ENCODE measurements around the gene LMAN1L. TPM values are rescaled to one million over a fixed set of nuclear protein-coding genes. Genes with fewer than 3 reads are reported as not detected.

LMAN1L gene
- polyA plus RNA-seq, 4 donors = 0.10 TPM; not detected in 3

DNA sequence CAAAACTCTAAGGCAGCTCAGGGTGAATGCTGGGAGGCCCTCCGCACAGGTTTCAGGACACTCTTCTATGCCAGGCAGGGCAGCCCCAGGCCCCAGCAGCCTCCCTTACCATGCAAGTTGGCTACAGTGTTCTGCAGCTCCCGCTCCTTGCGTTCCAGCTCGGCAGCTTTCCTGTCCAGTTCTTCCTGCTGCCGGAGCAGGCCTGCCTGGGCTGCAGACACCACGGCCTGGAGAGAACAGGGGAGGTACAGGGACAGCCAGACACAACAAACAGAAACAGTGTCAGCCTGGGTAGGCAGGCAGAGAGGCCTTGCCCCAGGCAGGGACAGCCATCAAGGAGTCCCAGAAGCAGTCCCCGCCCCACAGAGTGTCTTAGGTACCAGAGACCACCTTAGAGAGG, 39.3 kb downstream of the LMAN1L start:
- DNase-seq (ENCODE audit: low read depth in 4 of 4, low spot score in 3 of 4) = no peak

DNA sequence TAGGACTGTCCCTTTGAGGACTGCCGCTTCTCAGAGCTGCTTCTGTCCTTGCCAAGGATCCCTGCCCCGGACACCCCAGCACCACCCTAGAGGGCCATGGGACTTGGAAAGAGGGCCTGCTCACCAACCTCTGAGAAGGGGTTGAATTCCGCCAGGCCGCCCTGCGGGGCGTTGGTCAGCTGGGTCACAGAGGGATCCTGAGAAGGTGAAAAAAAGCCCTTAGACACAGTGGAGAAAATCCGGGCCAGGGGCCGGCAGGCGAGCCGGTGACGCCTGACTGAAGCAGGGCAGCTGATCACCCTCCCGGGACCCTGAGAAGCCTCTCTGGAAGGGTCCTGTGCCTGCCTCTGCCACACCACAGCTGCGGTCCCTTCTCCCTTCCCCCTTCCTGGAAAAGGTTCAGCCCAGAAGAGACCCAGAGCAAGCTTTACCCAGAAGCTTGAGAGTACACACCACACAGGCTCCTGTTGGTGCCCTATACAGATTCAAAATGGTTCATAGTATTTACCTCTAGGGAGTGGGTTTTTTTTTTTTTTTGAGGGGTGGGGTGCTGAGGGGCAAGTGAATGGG, 41.9 kb downstream of the LMAN1L start:
- DNase-seq (ENCODE audit: low read depth in 4 of 4, low spot score in 3 of 4) = no peak

DNA sequence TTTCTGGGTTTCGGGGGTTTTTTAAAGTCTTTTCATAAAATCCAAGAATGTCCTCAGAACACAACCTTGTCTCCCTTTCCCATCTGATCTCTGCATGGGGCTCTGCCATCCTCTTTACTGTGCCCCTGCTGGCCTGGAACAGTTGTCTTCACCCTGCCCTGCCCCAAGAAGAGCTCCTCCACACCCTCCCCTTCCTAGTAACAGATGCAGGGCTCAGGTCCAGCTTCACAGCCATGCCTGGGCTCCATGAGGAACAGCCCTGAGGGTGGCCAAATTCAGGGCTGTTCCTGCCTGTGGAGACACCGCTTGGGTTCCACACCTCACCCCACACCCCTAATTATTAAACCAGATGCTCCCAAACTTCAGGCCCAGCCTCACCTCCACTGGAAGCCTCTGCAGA, 43.2 kb downstream of the LMAN1L start:
- DNase-seq (ENCODE audit: low read depth in 4 of 4, low spot score in 3 of 4) = no peak

DNA sequence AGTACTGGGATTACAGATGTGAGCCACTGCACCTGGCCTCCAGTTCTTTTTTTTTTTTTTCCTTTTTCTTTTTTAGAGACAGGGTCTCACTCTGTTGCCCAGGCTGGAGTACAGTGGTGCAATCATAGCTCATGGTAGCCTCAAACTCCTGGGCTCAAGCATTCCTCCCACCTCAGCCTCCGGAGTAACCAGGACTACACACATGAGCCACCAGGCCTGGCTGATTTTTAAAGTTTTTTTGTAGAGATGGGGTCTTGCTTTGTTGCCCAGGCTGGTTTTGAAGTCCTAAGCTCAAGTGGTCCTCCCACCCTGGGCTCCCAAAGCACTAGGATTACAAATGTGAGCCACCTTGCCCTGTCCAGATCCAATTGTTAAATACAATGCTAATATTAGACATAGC, 43.9 kb downstream of the LMAN1L start:
- no peak for DNase-seq (ENCODE audit: low read depth in 4 of 4, low spot score in 3 of 4)

DNA sequence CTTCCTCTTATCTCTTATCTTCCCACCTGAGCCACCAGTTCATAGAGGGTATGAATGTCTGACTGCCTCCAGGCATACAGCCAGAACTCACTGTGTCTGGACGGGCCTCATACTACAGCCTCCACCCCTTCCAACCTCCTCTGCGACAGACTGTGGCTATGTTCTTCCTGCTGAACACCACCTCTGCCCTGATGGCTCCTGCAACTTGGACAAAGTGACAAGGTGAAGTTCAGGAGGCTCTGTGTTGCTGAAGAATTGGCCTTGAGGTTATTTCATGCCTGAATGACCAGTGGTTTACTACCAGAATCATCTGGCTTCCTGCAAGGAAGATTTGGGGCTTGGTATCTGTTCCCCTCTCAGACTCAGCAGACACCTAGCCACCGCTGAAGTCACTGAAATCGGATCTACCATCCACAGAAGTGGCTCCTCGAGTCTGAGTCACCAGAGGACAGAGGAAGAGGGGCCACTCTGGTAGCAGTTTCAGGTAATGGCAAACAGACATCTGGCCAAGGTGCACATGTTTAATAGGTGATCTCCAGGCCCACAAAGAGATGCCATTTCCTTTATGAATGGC, 44.5 kb downstream of the LMAN1L start:
- no peak for DNase-seq (ENCODE audit: low read depth in 4 of 4, low spot score in 3 of 4)

DNA sequence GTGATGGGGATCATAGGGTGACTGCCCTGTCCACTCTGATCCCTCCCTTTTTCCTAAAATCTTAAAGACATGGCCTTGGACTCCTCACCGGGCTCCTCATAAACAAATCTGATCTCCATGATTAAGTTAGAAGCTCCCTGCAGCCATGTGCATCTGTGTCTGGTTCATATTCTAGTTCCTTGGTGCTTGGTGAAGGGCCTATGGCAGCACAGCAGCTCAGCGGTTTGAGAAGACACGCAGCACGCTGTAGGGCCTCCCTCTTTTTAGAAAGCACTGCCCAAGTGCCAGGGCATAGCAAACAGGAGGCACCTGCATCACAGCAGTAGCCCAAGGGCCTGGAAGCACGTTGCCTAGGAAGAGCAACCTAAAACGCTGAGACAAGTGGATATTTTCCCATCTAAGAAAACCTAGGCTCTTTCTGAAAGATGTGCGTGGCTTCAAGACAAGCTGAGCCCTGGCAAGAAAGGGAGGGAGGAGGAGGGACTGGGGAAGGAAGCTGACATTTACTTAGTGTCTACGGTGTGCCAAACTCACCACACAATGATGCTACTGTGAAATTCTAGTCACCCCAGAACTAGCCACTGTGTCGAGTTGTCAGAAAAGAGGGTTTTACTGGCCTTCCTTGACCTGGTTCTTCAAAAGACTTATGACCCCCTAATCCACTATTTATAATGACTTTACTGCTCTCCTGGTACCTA, 45.2 kb downstream of the LMAN1L start:
- DNase-seq (ENCODE audit: low read depth in 4 of 4, low spot score in 3 of 4) = no peak

DNA sequence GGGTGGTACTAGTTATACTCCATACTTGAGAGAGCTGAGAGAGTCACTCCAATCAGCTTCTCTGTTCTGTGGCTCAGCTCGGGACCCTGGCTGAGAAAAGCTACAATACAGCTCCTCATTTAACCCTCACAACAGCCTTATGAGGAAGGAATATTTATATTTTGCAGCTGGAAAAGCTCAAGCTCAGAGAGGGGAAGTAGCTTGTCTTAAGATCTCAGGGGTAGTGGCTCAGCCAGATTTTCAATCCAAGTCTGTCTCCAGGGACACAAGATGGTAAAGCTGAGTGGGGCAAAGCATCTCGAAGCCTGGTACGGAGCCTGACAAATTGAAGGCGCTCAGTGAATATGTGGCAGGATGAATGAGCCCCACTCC, 45.7 kb downstream of the LMAN1L start:
- DNase-seq (ENCODE audit: low read depth in 4 of 4, low spot score in 3 of 4) = no peak

DNA sequence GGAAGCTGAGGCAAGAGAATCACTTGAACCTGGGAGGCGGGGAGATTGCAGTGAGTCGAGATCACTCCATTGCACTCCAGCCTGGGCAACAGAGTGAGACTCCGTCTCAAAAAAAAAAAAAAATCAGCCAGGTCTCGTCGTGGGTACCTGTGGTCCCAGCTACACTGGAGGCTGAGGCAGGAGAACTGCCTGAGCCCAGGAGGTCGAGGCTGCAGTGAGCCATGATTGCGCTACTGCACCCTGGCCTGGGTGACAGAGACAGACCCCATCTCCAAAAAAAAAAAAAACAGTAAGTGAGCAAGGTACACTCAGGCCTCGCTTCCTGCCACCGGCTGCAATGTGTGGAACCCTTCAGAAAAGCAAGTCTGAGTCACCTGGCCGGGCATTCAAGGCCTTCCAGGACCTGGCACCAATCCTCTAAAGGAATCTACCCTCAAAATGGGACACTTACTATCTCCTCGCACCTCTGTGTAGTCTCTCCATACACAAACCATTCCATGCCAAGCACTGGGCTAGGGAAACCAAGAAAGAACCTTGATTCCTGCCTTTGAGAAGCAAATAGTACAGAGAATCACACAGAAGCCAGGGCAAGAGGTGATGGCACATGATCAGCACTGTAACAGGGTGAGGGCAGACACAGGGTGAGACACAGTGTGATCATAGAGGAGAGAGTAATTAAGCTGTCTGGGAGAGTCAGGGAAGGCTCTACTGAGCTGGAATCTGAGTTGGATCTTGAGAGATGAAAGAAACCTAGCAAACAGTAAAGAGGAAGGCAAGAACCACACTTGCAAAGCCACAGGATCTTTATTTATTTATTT, 50.8 kb downstream of the LMAN1L start:
- DNase-seq (ENCODE audit: low read depth in 4 of 4, low spot score in 3 of 4) = no peak

DNA sequence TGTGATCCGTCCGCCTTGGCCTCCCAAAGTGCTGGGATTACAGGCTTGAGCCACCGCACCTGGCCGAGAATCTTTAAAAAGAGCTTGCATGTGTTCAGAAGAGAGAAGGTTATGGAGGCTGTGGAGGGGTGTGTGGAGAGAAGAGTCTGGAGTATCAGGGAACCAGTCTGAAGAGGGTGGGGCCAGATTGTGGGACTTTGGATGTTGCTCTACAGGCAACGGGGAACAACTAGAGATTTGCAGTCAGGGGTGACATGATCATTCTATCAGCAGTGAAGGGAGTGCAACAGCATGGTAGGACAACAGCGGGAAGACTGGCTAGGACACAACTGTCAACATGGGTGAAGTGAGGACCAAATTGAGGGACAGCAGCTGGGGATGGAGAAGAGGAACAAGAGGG, 51.7 kb downstream of the LMAN1L start:
- no peak for DNase-seq (ENCODE audit: low read depth in 4 of 4, low spot score in 3 of 4)

DNA sequence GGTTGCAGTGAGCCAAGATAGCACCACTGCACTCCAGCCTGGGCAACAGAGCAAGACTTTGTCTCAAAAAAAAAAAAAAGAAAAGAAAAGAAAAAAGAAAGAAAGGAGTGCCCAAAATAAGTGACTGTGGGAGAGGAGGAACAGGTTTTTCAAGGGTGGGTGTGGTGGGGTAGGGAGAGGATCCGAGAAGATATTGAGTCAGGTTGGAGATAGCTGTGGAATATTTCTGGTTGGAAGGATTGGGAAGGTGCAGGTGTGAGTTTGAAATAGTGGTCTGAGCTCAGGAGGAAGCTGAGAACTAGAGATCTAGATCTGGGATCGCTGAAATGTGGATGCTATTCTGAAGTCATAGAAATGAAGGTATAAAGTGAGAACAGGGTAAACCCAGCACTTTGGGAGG, 52.7 kb downstream of the LMAN1L start:
- no peak for DNase-seq (ENCODE audit: low read depth in 4 of 4, low spot score in 3 of 4)

DNA sequence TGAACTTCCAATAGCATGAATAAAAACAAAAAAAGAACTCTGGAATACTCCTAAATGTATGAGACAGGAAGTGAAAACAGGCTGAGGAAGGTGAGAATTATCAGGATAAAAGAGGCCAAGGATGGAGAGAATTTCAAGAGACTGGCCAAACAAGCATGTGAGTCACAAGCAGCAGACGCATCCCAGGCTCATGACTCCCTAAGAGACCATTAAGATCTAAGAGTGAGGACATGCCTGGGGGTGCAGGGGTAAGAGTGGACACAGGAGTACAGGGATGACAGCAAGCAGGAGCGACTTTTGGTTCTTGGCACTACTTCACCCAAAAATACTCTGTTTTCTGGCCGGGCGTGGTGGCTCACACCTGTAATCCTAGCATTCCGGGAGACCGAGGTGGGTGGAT, 53.5 kb downstream of the LMAN1L start:
- DNase-seq (ENCODE audit: low read depth in 4 of 4, low spot score in 3 of 4) = no peak

DNA sequence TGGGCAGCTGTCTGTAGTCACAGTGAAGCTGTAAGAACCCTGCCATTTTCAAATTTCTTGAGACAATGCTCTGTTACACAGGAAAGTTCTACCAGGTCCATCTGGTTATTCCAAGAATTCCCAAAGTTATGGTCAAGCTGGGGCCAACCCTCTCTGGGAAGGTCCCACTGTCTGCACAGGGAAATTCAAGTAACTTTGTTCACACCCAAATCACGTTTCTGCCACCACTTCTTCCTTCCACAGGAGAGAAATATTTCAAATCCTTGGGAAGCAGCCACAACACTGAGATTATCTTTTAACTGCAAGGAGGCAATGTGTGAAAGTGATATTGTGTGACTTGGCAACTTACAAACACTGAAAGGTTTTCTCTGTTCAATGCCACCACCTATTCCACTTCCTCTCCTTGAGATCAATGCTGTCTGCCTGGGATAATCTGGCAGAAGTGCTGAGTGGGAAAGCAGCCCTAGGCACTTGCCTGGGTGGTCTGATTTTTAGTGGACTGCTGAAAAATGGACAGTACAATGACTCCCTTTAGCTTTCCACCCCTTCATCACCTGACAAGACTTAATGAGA, 54.9 kb downstream of the LMAN1L start:
- DNase-seq (ENCODE audit: low read depth in 4 of 4, low spot score in 3 of 4) = no peak

DNA sequence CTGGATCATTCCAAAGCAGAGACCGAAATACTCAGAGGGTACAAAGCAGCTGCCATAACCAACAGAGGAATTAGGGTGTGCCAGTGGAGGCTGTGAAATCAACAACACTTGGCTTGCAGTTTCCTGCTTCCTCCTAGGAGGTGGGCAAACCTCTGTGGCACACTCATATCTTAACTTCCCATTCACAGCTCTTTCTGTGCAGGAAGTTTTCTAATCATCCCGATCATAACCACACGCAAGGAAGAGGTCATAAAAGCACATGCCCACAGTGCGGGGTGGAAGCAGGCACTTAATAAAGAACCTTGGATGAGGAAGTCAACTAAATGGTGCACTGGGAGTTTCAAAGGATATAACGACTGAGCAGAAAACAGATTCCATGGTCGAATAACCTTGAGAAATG, 55.4 kb downstream of the LMAN1L start:
- DNase-seq (ENCODE audit: low read depth in 4 of 4, low spot score in 3 of 4) = no peak

DNA sequence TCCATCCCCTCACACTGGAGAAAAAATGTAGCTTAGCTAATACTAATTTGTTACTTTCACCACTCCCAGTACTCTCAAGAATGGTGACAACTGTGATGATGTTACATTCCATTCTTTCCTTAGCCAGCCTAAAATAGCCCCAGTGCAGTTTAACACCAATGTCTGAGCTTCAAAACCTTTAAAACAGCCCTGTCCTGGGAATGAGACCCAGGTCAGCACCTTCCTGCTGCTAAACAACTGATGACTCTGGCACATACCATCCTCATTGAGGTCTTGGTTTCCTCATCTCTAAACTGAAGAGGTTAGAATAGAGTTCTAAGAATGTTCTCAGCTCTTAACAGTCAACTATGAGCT, 56.7 kb downstream of the LMAN1L start:
- no peak for DNase-seq (ENCODE audit: low read depth in 4 of 4, low spot score in 3 of 4)

DNA sequence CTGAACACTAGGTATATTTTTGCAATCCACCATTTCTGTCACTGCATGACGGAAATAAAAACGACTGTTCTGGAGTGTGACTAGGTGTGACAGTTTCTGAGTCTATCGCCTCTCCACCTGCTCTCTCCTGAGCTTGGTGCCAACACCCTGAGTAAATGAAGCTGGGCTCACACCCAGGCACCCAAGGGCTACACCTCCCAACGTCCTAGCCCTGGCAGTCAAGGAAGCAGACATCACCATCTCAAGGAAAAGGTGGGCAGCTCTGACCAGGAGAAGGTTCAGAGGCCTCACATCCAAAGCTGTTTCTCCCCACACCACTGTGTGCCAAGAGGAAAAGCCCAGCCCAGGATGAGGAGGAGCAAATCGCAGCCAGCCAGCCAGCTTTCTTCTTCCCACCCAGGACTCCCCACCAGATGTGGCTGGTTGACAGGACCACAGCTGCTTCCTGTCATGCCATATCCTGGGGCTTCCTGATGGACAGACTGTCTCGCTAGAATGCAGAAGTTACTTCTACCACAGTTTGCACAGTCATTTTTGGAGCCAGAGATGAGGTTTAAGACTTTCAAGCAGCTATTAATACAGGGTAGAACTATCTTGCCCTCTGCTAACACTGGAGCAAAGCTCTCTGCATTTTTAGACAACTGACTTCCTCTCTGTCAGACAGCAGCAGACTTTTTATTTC, 57.2 kb downstream of the LMAN1L start:
- DNase-seq (ENCODE audit: low read depth in 4 of 4, low spot score in 3 of 4) = no peak

DNA sequence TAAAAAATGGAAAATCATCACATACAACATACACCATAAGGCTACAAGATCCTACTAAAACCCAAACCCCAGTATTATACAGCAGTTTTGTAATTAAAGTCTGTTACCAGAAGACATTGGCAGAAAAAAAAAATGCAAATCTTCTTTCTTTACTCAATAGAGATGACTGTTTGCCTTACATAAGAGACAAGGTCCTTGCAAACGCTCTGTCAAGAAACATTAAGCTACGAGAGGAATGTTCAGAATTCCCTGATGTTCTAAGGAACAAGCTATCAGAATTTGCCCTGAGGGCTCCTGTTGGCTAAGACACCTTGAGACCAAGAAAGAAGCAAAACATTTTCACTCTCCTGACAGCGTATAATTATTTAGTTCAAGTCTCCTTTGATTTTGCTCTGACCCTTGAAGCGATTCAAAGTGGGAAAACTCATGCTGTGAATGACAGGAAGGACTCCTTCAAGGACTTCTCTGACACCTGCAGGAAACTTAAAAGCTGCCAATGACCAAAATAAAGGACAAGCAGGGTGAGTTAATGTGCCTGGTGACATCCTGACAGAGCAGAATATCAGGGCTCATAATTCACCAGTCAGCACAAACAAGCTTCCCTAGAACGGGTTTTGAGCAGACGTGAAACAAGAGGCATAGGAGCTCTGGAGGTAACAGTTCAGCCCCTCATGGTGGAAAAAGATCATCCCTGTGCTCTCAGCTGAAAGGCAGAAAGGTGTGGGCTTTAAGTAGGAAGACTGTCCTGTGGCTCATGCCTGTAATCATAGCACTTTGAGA, 58.0 kb downstream of the LMAN1L start:
- no peak for DNase-seq (ENCODE audit: low read depth in 4 of 4, low spot score in 3 of 4)

DNA sequence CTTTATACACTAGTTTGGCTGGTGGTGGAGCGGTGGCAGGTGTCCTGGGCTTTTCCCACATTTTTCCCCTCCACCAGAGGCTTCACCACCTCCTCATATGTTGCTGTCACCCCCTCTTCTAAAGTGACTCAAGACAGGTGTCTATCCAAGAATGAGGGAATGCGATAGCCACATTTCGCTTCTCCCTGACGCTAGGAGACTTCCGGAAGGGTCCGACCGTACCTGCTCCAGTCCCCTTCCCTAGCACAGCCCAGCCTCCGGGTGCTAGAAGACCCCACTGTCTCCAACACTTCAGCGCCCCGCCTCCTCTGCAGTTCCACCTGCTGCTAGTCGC, 60.0 kb downstream of the LMAN1L start:
- DNase-seq (ENCODE audit: low read depth in 4 of 4, low spot score in 3 of 4) = no peak

DNA sequence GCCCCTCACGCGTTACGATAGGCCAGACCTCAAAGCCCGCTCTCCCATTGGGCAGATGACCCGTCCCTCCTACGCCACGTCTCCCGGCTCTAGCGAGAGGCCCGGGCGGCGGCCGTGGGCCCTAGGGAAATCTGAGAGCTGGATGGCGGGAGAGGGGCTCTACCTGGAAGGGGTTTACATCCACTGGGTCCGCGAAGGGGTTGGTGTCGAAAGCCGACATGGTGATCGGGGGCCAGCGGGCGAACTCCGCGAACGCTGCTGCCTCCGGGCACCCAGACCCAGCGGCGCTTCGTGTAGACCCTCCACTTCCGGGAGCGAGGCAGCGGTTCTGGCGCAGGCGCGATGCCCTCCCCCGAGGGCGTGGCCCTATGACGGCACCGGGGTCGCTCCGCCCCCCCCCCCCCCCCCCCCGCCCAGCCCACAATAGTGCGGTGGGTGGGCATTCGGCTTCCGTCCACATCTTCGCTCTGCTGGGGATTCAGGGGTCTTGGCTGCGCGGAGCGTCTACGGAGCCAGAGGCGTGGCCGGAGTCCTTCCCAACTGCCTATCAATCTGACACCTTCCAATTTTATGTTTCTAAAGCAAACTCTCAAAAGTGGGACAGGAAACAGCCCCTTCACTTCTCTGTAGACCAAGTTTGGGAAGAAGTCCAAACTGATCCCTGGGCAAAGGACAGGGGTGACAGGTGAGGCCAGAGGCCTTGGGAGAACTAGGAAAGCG, 60.6 kb downstream of the LMAN1L start, which contains the start of gene SCAMP2:
Gene SCAMP2 (minus strand): TSS at position 330 of the 720 bp plus-strand sequence. CDS start 110 bp downstream, at position 220.
- peak; percentile 90 to 92 (median 90) for DNase-seq (ENCODE audit: low read depth in 4 of 4, low spot score in 3 of 4)

DNA sequence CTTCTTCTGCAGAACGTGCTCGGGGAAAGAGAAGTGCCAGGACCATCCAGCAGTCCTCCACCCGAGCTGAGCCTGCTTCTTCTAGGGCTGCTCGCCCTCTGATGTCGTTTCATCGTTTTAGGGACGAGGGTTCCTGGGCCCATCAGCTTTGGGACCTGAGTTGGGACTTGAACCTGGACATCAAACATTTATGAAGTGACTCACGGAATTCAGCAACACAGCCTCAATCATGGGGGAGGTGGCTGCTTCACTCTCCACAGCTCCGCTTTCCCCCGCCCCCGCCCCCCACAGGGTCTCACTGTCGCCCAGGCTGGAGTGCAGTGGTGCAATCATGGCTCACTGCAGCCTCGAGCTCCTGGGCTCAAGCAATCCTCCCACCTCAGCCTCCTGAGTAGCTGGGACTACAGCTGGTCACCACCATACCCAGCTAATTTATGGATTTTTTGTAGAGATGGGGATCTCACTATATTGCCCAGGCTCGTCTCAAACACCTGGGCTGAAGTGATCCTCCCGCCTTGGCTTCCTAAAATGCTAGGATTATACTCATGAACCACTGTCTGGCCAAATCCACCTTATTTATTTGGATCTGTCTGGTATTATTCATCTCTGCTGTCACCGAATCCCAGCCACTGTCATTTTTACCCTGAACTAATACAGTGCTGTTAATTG, 61.3 kb downstream of the LMAN1L start:
- DNase-seq (ENCODE audit: low read depth in 4 of 4, low spot score in 3 of 4) = no peak
